AML-193 (cell line): Measurements from ENCODE around the gene BEGAIN.

Experiments used
- DNase-seq, 2 experiments: peaks; one replicate each; lab custom pipeline; 2025; lab: John Stamatoyannopoulos, UW

BEGAIN gene

DNA sequence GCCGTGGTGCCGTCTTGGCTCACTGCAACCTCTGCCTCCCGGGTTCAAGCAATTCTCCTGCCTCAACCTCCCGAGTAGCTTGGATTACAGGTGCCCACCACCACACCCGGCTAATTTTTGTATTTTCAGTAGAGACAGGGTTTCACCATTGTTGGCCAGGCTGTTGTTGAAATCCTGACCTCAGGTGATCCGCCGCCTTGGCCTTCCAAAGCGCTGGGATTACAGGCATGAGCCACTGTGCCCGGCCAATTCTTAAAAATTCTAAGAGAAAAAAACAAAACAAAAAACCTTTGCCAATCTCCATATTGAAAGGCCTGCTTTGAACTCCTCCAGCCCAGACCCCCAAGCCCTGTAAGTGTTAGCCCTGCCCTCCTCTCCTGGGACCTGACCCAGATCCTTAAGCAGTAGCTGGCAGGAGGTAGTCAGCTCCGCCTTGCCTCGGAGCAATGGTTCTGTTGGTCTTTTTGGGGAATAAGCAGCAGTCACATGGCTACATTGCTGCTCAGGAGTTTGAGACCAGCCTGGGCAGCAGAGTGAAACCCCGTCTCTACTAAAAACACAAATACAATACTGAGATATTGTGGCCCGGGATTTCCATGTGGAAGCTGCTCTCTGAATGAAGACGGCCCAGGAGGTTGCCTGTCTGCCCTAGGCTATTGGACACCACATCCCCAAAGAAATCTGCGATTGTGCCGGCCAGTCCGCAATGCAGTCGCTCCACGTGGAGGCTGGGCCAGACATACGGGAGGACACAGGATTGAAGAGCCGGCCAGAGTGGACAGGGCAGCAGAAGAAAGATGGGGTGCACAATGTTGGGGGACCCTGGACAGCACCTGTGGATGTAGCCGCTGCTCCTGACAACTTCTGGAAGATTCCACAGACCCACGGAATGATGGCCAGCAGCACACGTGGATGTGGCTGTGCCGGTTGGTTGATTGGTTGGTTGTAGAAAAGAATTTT lies 28.8 kb upstream of the BEGAIN start:
- no peak for DNase-seq

GRCh38 chr14:100614803-100615202 lies 27.6 kb upstream of the BEGAIN start:
- no peak for DNase-seq

DNA sequence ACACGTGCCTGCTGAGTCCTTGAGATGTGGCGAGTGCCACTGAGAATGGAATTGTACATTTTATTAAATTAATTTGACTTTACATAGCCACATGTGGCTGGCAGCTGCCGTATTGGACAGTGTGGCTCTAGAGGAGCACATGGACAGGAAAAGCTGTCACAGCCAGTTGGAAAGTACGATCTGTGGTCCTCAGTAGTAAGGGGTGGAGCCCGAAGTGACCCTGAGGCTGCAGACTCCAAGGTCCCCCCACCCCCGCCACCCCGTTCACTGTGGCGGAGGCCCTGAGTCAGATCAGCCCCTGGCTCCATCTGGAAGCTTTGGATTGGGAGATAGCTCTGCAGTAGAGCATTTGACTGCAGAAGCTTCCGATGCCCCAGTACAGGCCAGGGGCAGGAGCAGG lies 25.8 kb upstream of the BEGAIN start:
- no peak for DNase-seq

DNA sequence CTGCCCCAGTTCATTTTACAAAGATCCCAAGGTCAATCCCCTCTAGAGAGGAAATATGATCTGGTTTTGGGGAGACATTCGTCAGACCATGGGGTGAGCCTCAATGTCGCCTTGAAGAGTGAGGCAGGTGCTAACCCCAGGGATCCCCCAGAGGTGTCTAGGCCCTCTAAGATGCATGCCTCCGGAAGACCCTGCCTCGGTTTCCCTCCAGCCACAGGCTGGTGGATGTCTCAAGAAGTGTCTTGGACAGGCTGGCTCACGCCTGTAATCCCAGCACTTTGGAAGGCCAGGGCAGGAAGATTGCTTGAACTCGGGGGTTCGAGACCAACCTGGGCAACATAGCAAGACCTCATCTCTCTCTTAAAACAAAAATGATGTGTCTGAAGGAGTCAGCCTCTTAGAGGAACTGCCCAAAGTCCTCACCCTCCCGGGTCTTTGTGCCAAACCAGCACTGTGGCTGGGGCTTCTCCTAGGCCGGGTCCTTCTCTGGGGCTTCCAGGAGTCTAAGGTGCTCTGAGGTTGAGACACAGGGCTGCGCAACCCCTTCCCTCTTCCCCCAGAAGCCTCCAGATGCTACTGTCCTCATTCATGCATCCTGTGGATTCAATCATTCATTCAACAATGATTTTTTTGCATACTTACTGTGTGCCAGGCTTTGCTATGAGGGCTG lies 24.7 kb upstream of the BEGAIN start:
- DNase-seq: no peak

GRCh38 chr14:100610511-100611217 lies 23.4 kb upstream of the BEGAIN start:
- DNase-seq: no peak

GRCh38 chr14:100609941-100610391 lies 22.7 kb upstream of the BEGAIN start:
- no peak for DNase-seq

- DNase-seq: no peak
These were observed 22.2 kb upstream of the BEGAIN start for GRCh38 chr14:100609331-100609870.

DNA sequence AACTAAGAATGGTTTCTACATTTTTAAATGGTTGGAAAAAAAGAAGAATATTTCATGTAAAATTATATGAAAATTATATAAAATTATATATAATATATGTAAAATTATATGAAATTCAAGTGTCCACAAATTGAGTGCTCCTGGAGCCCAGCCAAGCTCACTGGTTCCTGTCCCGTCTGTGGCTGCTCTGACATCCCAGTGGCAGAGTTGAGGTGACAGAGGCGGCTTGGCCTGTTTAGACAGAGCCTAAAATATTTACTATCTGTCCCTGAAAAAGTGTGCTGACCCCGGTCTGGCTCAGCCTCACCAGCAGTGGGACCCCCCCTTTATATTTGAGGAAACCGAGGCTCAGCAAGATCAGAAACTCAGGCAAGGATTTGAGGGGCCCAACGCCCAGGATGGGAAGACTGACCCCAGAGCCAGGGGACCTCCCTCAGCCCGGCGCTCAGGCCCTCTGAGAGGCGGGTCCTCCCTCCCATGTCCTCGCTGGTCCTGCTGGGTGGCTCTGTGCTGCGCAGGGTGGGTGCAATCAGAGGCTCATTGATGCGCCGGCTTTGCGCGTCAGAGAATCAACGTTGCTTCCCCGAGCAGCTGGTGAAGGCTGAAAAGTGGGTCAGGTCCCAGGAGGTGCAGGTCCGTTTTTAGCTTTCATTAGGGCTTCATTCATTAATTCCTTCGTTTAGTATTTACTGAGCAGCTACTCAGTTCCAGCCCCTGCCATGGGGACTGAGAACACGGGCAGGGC lies 21.5 kb upstream of the BEGAIN start:
- no peak for DNase-seq

GRCh38 chr14:100608064-100608463 lies 20.8 kb upstream of the BEGAIN start:
- no peak for DNase-seq

- no peak for DNase-seq
These were observed 20.4 kb upstream of the BEGAIN start for GRCh38 chr14:100607611-100607956.

DNA sequence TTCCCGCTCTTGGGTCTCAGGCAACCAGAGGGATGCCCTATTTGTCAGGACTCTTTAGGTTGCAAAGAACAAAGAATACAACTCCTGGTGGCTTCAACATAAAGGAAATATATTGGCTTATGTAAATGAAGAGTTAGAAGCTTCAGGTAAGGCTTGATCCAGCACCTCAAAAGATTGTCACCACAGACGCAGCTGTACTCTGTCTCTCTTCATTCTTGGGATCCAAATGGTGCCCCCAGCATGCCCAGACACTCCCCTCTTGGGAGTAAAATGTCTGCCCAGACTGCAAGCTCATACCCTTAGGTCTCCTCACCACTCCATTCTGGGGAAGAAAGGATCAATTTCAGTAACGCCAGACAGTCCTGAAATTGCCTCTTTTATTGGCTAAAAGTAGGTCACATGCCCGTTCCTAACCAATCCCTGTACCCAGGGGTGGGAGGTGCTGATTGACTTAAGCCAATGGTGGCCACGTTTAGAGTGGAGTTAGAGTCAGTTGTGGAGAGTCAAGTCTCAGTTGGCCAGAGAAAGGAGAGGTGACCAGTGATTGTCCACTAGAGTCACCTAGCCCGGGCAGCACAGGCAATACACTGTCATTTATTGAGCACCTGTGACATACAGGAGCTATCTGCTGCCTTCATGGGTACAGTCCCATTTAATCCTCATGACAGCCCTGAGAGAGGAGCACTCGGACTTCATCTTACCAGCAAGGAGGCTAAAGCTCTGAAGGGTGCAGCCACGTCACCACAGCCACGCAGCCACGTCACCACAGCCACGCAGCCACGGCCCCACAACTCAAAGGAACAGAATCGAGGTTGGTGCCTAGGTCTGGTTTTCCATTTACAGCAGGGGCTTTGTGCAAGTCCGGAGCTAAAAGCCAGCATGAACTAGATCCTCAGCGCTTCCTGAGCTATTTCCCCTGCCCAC lies 19.7 kb upstream of the BEGAIN start:
- no peak for DNase-seq

DNA sequence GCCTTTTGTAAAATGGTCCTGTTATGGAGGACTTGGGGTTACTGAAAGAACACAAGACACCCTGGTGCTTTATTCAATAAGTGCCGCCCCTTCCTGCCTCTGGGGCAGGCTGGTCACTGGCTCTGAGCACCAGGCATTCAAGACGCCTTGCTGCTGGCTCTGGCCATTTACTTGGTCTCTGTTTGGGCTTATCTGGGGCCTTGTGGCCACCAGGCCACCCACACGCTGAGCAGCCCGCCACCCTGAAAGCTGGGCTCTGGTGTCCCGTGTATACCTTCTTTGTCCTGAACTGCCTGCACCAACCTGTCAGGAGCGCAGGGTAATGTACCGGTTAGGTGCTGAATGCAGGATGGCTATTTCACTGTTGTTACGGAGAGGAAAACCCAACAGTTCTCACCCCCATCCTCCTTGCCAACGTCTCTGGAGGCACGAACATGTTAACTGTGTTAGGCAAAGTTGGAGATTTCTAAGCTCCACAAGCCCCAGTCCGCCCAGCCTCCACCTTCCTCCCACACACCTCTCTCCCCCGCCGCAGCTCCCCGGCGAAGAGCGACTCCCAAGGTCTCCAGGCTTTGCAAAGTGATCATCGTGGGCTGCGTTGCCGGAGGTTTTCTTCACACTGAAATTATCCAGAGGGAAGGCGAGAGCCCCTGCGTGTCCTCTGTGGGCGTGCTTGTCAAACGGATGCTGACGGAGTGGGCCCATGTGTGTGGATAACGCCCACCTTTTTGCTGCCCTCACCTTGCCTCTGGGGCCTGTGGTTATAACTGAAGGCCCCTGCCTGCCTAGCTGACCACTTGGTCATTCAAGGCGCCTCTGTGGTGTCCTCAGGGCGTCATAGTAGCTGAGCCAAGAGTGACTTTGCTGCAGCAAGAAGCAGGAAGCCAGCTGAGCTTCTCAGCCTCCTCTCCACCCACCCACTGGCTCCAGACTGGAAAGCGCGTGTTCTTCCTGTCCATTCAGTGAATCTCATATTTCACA lies 18.8 kb upstream of the BEGAIN start:
- DNase-seq: no peak

- DNase-seq: no peak
These were observed 18.0 kb upstream of the BEGAIN start for GRCh38 chr14:100605230-100605629.

GRCh38 chr14:100604709-100605108 lies 17.5 kb upstream of the BEGAIN start:
- no peak for DNase-seq

DNA sequence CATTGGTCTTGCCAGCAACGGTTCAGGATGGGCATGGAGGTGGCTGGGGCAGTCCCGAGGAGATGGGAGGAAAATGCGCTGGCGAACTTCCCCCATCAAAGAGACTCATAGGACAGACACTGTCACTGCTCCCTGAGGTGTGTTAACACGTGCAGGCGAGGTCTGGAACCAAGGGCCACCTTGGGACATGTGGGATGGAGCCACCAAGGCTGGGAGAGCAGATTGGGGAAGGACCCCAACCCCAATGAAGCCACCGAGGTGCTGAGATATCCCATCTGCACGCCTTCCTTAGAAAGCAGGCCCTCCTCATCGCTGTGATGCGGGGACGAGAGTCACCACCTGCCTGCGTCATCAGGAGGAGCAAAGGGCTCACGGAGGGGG lies 16.9 kb upstream of the BEGAIN start:
- DNase-seq: no peak

DNA sequence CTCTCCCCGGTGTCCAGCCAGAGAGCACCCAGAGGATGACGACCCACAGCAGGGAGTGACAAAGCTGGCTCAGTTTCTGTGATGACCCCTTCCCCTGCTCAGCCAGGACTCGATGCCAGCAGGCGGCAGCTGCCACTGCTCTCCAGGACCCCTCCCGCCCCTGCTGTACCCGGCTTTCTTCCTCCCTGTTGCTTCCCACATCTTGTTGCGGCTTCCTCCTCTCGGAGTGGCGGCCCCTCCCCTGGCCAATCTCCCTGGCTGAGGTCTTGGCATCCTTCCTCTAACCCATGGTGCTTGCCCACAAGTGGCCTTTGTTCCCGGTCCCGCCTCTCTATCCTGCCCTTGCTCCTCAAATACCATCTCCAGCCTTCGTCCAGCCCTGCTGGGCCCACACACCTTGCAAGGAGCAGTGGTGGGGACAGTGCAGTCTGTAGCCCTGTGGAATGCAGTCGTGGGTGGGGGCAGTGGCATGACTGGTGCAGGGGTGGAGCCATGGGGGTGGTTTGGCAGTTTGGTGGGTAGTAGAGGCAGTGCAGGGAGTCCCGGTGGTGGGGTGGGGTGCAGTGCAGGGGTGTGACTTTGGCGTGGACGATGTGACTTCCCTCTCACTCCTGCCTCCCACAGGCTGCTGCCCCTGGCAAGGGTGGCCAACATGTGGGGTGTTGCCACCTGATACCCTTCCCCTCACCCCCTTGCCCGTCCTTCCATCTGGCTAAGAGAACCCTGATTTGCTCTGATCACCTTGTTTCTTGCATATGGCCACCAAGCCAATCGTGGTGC lies 16.3 kb upstream of the BEGAIN start:
- DNase-seq: no peak

DNA sequence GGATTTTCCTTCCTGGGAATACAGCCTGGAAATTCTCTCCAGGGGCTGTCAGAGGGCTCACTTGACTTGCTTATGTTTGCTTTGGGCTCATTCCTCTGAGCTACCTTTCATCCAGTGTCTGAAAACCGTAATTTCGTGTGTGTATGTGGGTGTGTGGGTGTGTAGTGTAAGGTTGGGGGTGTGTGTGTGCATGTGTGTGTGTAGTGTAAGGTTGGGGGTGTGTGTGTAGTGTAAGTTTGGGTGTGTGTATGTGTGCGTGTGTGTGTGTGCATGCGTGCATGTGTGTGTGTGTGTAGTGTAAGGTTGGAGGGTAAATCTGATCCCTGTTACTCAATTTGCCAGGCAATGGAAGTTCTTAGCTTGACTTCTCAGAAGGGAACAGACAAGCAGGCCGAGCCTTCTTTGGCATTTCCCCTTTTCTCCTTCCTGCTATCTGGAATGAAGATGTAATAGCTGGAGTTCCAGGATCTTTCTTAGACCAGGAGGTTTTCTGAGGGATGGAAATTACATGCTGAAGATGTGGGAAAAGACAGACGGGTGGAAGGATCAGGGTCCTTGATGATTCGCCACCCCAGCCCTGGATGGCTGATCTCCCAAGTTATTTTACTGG lies 15.5 kb upstream of the BEGAIN start:
- no peak for DNase-seq

- DNase-seq: no peak
These were observed 14.7 kb upstream of the BEGAIN start for GRCh38 chr14:100601914-100602313.
